ENCODE data around the gene SKI.

Gene SKI

DNA sequence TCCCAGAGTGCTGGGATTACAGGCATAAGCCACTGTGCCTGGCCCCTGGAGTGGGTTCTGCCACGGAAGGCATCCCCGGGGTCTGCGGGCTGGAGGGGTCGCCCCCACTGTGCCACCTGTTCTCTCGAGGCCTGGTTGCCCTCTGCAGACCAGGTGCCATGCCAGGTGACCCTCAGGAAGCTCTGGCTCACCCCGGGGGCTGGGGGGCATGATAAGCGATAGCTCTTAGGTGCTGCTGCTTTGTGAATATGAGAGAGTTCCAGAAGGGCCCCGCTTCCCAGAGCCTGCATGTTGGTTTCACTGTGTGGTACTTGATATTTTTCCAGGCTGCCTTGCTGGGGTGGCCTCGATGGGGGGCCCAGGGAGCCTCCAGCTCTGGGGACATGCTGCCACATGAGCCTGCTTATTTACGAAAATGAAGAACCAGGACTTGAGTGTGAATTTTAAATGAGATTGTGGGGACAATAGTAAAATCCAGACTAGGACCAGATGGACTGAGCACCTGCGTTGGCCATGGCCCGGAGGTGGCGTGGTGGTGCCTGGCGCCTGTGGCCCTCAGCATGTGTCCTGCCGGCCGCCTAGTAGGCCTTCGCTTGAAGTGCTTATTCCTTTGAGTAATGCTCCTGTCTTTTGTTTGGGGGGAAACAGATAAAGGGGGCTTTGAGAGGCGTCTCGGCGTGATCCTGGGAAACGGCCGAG, 7.3 kb downstream of the SKI start:
- peak overlapping the region; percentile 54 for H3K27ac ChIP-seq
- TF ChIP-seq, protein P1, sequence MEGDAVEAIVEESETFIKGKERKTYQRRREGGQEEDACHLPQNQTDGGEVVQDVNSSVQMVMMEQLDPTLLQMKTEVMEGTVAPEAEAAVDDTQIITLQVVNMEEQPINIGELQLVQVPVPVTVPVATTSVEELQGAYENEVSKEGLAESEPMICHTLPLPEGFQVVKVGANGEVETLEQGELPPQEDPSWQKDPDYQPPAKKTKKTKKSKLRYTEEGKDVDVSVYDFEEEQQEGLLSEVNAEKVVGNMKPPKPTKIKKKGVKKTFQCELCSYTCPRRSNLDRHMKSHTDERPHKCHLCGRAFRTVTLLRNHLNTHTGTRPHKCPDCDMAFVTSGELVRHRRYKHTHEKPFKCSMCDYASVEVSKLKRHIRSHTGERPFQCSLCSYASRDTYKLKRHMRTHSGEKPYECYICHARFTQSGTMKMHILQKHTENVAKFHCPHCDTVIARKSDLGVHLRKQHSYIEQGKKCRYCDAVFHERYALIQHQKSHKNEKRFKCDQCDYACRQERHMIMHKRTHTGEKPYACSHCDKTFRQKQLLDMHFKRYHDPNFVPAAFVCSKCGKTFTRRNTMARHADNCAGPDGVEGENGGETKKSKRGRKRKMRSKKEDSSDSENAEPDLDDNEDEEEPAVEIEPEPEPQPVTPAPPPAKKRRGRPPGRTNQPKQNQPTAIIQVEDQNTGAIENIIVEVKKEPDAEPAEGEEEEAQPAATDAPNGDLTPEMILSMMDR (IDR thresholded peaks at IDR 0.05; ENCODE audit: low read depth, low read length, missing control alignments) = no peak

DNA sequence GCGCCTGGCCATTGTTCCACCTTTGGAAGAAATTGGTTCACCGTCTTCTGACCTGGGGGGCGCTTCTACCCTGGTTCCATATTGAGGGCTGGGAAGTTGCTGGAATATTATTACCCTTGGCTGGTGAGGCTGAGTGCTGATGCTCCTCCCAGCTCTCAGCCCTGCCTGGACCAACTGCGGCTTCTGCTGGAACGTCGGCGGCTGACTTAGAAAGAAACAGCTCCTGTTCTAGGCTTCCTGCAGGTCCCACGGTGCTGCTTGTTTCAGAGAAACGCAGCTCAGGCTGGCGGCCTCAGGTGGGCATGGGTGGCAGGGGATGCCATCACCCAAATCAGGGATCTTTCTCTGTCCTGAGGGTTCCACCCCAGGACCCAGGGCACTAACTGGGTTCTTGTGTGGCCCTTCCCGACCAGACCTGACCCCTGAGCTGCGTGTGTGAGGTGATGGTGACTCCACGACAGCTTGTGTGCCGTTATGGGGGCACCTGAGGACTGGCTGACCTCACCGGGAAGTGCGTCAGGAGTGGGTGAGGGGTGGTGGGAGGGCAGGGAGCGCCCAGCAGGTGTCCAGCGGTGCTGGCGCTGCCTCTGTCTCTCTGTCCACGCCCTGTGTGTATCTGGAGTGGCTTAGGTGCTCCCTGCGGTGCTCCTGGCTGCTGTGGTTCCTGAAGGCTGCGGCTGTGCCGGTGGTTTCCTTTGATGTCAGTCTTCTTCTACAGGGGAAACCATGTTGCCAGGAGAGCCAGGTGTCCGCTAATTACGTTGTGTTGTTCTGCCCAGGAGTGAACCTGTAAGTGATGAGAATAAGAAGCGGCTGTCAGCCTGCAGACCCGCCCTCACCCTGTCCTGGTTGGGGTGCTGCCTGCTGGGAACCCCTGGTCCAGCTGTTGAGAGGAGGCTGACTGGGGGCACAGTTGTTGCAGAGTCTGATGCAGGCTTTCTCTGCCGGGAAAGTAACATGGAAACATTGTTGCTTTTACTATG, 8.9 kb downstream of the SKI start:
- DNase-seq = no peak
- in situ Hi-C loops (cut with HindIII; ENCODE audit: low pct_ligation_motif_present, low sequenced_read_pairs) = no loop called here

More for the DNA sequence above, 7.3 kb downstream of the SKI start:
- H3K4me3 ChIP-seq (ENCODE audit: low read depth, low read length) = no peak overlapping the region
- no peaks in the 10 kb centered on the region for H3K27me3 ChIP-seq (replicated peaks)
- no peak for DNase-seq
- in situ Hi-C loops (cut with HindIII; ENCODE audit: low pct_ligation_motif_present, low sequenced_read_pairs) = no loop called here
- H3K36me3 ChIP-seq (replicated peaks) = peaks cover under 1% of the 10 kb centered on the region

DNA sequence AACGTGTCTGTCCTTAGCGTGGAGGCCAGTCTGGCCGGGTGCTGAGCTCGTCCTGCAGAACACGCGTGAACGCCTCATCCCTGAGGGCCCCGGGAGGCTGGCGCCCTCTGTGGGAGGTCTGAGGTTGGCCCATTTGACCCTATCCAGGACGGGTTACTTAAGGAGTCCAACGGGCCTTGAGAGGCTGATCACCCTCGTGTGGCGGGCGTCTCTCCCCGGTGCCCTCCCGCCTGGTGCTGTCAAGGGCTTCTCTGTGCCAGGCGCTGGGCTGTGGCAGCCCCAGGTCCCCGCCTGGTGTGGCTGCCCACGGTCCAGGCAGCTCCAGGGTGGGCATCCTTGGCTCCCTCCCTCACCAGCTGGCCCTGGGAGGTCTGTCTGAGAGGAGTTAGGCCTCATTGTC, 9.7 kb downstream of the SKI start:
- DNase-seq = no peak
- no peak overlapping the region for H3K4me3 ChIP-seq (ENCODE audit: low read depth, low read length)
- H3K27ac ChIP-seq = no peak overlapping the region
- TF ChIP-seq, protein P1 (IDR thresholded peaks at IDR 0.05; ENCODE audit: low read depth, low read length, missing control alignments) = peak; percentile 37
- in situ Hi-C loops (cut with HindIII; ENCODE audit: low pct_ligation_motif_present, low sequenced_read_pairs) = no loop called here
- peaks cover 7% of the 10 kb centered on the region for H3K36me3 ChIP-seq (replicated peaks)
- H3K27me3 ChIP-seq (replicated peaks) = no peaks in the 10 kb centered on the region

More for the DNA sequence above, 8.9 kb downstream of the SKI start:
- TF ChIP-seq, protein P1 (IDR thresholded peaks at IDR 0.05; ENCODE audit: low read depth, low read length, missing control alignments) = no peak
- Histone ChIP-seq H3K4me3 (ENCODE audit: low read depth, low read length) (no peak overlapping the region), H3K27ac (no peak overlapping the region), H3K36me3 (replicated peaks) (peaks cover 7% of the 10 kb centered on the region), H3K27me3 (replicated peaks) (no peaks in the 10 kb centered on the region)

DNA sequence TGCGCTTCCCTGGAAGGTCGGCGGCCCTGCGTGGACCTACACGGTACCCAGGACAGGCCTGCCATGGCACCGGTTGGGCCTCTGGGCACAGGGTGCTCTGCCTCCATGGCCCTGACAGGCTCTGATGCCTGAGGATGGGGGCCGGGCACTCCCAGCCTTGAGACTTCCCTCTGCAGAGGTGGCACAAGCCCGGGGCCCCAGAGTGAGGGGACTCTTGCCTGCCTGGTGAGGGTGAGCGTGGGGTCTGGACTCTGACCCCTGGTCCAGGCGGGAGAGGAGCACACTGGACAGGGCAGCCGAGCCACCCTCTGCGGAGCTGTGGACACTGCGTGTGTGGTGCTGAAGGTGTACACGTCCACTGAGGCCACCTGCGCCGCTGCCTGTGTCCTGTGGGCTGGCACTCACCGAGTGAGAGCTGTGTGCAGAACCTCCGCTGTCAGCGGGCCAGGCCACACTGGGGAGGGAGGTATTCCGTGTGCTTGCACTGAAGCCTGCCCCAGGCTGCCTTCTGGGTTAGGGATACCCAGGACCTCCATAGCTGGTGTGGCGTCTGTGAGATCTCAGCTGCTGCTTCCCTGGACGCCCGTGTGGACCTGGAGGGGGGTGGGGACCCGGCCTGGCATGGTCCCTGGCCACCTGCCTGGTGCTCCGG, 10.4 kb downstream of the SKI start:
- in situ Hi-C loops (cut with HindIII; ENCODE audit: low pct_ligation_motif_present, low sequenced_read_pairs) = no loop called here
- DNase-seq = no peak
- Histone ChIP-seq H3K4me3 (ENCODE audit: low read depth, low read length) (no peak overlapping the region), H3K27ac (no peak overlapping the region), H3K36me3 (replicated peaks) (peaks cover 7% of the 10 kb centered on the region), H3K27me3 (replicated peaks) (no peaks in the 10 kb centered on the region)
- TF ChIP-seq, protein P1 (IDR thresholded peaks at IDR 0.05; ENCODE audit: low read depth, low read length, missing control alignments) = no peak

DNA sequence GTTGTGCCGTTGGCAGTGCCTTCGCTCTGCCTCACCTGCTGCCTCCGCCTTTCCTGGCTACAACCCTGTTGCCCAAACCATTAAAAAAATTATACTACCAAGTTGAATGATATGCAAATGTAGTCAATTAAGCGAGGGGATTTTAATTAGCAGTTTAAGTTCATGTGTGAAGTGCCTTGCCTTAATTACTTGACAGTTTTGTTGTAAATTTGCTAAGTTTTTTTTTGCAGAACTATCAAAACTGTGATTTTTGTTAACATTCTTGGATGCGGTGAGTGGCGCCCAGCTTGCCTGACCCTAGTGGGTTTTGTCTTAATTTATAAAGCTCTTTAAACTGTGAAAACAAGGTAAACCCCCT, 10.9 kb downstream of the SKI start:
- peaks cover 7% of the 10 kb centered on the region for H3K36me3 ChIP-seq (replicated peaks)
- DNase-seq = no peak
- in situ Hi-C loops (cut with HindIII; ENCODE audit: low pct_ligation_motif_present, low sequenced_read_pairs) = no loop called here
- TF ChIP-seq, protein P1 (IDR thresholded peaks at IDR 0.05; ENCODE audit: low read depth, low read length, missing control alignments) = no peak
- no peak overlapping the region for H3K4me3 ChIP-seq (ENCODE audit: low read depth, low read length)
- no peaks in the 10 kb centered on the region for H3K27me3 ChIP-seq (replicated peaks)
- no peak overlapping the region for H3K27ac ChIP-seq
